Activated CD8-positive, alpha-beta memory T cell treated with anti-CD3 and anti-CD28 coated beads for 24 hours (primary cell): Measurements from ENCODE around the gene RDH11.
"Not testable (repeated sequence)": the region's sequence is repeated elsewhere in the genome, so short reads cannot be mapped to it uniquely, and the experiment has no call there.

Experiments
- DNase-seq: peaks from one replicate; pipeline ENCODE4 v3.0.0-alpha.2; 2020

Gene RDH11

GRCh38 chr14:67695394-67695949 lies at the start of gene RDH11:
Gene RDH11, minus strand, starts transcription at chr14:67695764. Its CDS starts 61 bp downstream, at chr14:67695703.
- DNase-seq: peak; percentile 88

GRCh38 chr14:67744046-67744445 lies 48.5 kb upstream of the RDH11 start:
- no peak for DNase-seq

- DNase-seq: no peak
Observed at GRCh38 chr14:67738740-67739504, 43.4 kb upstream of the RDH11 start.

GRCh38 chr14:67736771-67737170 lies 41.2 kb upstream of the RDH11 start:
- no peak for DNase-seq

GRCh38 chr14:67735336-67736147 lies 40.0 kb upstream of the RDH11 start:
- no peak for DNase-seq

- DNase-seq: no peak
Observed at GRCh38 chr14:67734675-67735074, 39.1 kb upstream of the RDH11 start.

- no peak for DNase-seq
Observed at GRCh38 chr14:67733616-67734015, 38.1 kb upstream of the RDH11 start.

GRCh38 chr14:67729072-67729885 lies 33.7 kb upstream of the RDH11 start:
- DNase-seq: no peak

- DNase-seq: no peak
Observed at GRCh38 chr14:67728258-67728657, 32.7 kb upstream of the RDH11 start.

- no peak for DNase-seq
Observed at GRCh38 chr14:67727361-67727760, 31.8 kb upstream of the RDH11 start.

GRCh38 chr14:67725171-67725570 lies 29.6 kb upstream of the RDH11 start:
- DNase-seq: no peak

GRCh38 chr14:67722293-67722692 lies 26.7 kb upstream of the RDH11 start:
- no peak for DNase-seq

GRCh38 chr14:67721875-67722274 lies 26.3 kb upstream of the RDH11 start:
- no peak for DNase-seq

- no peak for DNase-seq
Observed at GRCh38 chr14:67719866-67720265, 24.3 kb upstream of the RDH11 start.

GRCh38 chr14:67719385-67719784 lies 23.8 kb upstream of the RDH11 start:
- not testable (repeated sequence) for DNase-seq

GRCh38 chr14:67718265-67718664 lies 22.7 kb upstream of the RDH11 start:
- no peak for DNase-seq

GRCh38 chr14:67717048-67717447 lies 21.5 kb upstream of the RDH11 start:
- no peak for DNase-seq

- DNase-seq: no peak
Observed at GRCh38 chr14:67710209-67710608, 14.6 kb upstream of the RDH11 start.

- not testable (repeated sequence) for DNase-seq
Observed at GRCh38 chr14:67709796-67710195, 14.2 kb upstream of the RDH11 start.

- DNase-seq: not testable (repeated sequence)
Observed at GRCh38 chr14:67709346-67709745, 13.8 kb upstream of the RDH11 start.

GRCh38 chr14:67705211-67705610 lies 9.6 kb upstream of the RDH11 start:
- no peak for DNase-seq

GRCh38 chr14:67704484-67705089 lies 9.0 kb upstream of the RDH11 start:
- DNase-seq: no peak

GRCh38 chr14:67703997-67704396 lies 8.4 kb upstream of the RDH11 start:
- no peak for DNase-seq
